Measurements from ENCODE around the gene EN2.

EN2 gene

GRCh38 chr7:155468785-155469148 lies 10.8 kb downstream of the EN2 start:
- DNase-seq (ENCODE audit: low read depth in 1 of 2, low spot score in 1 of 2): no peak
- no peak for TF ChIP-seq GABPA (IDR thresholded peaks at IDR 0.05; ENCODE audit: low read depth)
- no peak for TF ChIP-seq SPI1 (IDR thresholded peaks at IDR 0.05; ENCODE audit: borderline replicate concordance, low read depth)
- TF ChIP-seq POLR2AphosphoS5 (IDR thresholded peaks at IDR 0.05; ENCODE audit: low read depth): no peak
- no peak for TF ChIP-seq REST (IDR thresholded peaks at IDR 0.05; ENCODE audit: insufficient replicate concordance, low read depth)
- no peak for TF ChIP-seq CTCF (IDR thresholded peaks at IDR 0.05; ENCODE audit: insufficient read depth, low read length)
- Histone ChIP-seq H3K27ac (replicated peaks) (no peak overlapping the region), H3K4me3 (replicated peaks; ENCODE audit: insufficient read depth, low read length) (no peak overlapping the region), H3K27me3 (ENCODE audit: insufficient read depth, poor library complexity, severe bottlenecking) (peaks cover 81% of the 10 kb centered on the region)

- Histone ChIP-seq H3K27me3 (ENCODE audit: insufficient read depth, poor library complexity, severe bottlenecking) (peaks cover 82% of the 10 kb centered on the region), H3K4me3 (replicated peaks; ENCODE audit: insufficient read depth, low read length) (no peak overlapping the region), H3K27ac (replicated peaks) (no peak overlapping the region)
- TF ChIP-seq REST (IDR thresholded peaks at IDR 0.05; ENCODE audit: insufficient replicate concordance, low read depth): no peak
- TF ChIP-seq POLR2AphosphoS5 (IDR thresholded peaks at IDR 0.05; ENCODE audit: low read depth): no peak
- no peak for TF ChIP-seq CTCF (IDR thresholded peaks at IDR 0.05; ENCODE audit: insufficient read depth, low read length)
- no peak for TF ChIP-seq SPI1 (IDR thresholded peaks at IDR 0.05; ENCODE audit: borderline replicate concordance, low read depth)
- TF ChIP-seq GABPA (IDR thresholded peaks at IDR 0.05; ENCODE audit: low read depth): no peak
- no peak for DNase-seq (ENCODE audit: low read depth in 1 of 2, low spot score in 1 of 2)
Measured at GRCh38 chr7:155469311-155470185, 11.6 kb downstream of the EN2 start.

GRCh38 chr7:155470186-155470487 lies 12.2 kb downstream of the EN2 start:
- Histone ChIP-seq H3K27me3 (ENCODE audit: insufficient read depth, poor library complexity, severe bottlenecking) (peaks cover 78% of the 10 kb centered on the region), H3K27ac (replicated peaks) (no peak overlapping the region)
- TF ChIP-seq SPI1 (IDR thresholded peaks at IDR 0.05; ENCODE audit: borderline replicate concordance, low read depth) (no peak), GABPA (IDR thresholded peaks at IDR 0.05; ENCODE audit: low read depth) (no peak), CTCF (IDR thresholded peaks at IDR 0.05; ENCODE audit: insufficient read depth, low read length) (no peak), REST (IDR thresholded peaks at IDR 0.05; ENCODE audit: insufficient replicate concordance, low read depth) (no peak), POLR2AphosphoS5 (IDR thresholded peaks at IDR 0.05; ENCODE audit: low read depth) (no peak)

More at GRCh38 chr7:155470186-155470487, 12.2 kb downstream of the EN2 start:
- no peak for DNase-seq (ENCODE audit: low read depth in 1 of 2, low spot score in 1 of 2)
- no peak overlapping the region for H3K4me3 ChIP-seq (replicated peaks; ENCODE audit: insufficient read depth, low read length)
